H1 (cell line): ENCODE data around the gene CFHR4. TPM values are rescaled to one million over a fixed set of nuclear protein-coding genes. Genes with fewer than 3 reads are reported as not detected.
"Not testable (repeated sequence)": the region's sequence is repeated elsewhere in the genome, so short reads cannot be mapped to it uniquely, and the experiment has no call there.

Experiments used
- CTCF ChIA-PET: fragments of 300-600 bp; sonication (Branson Sonifier 250); formaldehyde crosslinking; loops from one replicate; lab custom pipeline; 2021; ENCODE audit not compliant: partially characterized antibody; lab: Charles Lee
- POLR2A ChIA-PET: fragments of 300-600 bp; sonication (Branson Sonifier 250); formaldehyde crosslinking; loops from one replicate; lab custom pipeline; 2021; ENCODE audit warnings: inconsistent platforms; ENCODE audit not compliant: partially characterized antibody; lab: Charles Lee
- DNase-seq, 2 experiments: peaks; one replicate each; pipeline versions ENCODE4 v3.0.0 to v3.0.0-alpha.2; 2010 to 2022; ENCODE audit warnings: low spot score in 2 of 2, low read depth in 1 of 2, mixed read lengths in 1 of 2
- FAIRE-seq: peaks from 2 replicates; lab custom pipeline; 2011; peaks lifted over from hg19 to GRCh38; lab: Jason Lieb, UNC
- H2AFZ ChIP-seq: 2 replicates; pipeline ENCODE4 v1.8.1; 2012; ENCODE audit warnings: low read length, inconsistent platforms
- H2AK5ac ChIP-seq: 2 replicates; pipeline ENCODE4 v1.6.1; 2013; ENCODE audit warnings: low read depth, low read length
- H2BK120ac ChIP-seq: replicated peaks from 2 replicates; pipeline ENCODE3; 2013; ENCODE audit warnings: low read depth, low read length, inconsistent platforms
- H2BK12ac ChIP-seq: 2 replicates; pipeline ENCODE4 v1.6.1; 2013; ENCODE audit warnings: low read depth, low read length
- H2BK15ac ChIP-seq: 2 replicates; pipeline ENCODE4 v1.6.1; 2013; ENCODE audit warnings: low read length
- H2BK20ac ChIP-seq: 2 replicates; pipeline ENCODE4 v1.6.1; 2013; ENCODE audit warnings: low read length
- H2BK5ac ChIP-seq: 2 replicates; pipeline ENCODE4 v1.6.1; 2013; ENCODE audit warnings: low read depth, low read length
- H3K14ac ChIP-seq: 2 replicates; pipeline ENCODE4 v1.6.1; 2013; ENCODE audit warnings: inconsistent platforms; ENCODE audit not compliant: insufficient read length
- H3K18ac ChIP-seq: 2 replicates; pipeline ENCODE4 v1.6.1; 2013; ENCODE audit warnings: low read length; ENCODE audit errors: extremely low read depth
- H3K23ac ChIP-seq: 2 replicates; pipeline ENCODE4 v1.6.1; 2013; ENCODE audit warnings: inconsistent platforms; ENCODE audit not compliant: insufficient read length
- H3K23me2 ChIP-seq: 2 replicates; pipeline ENCODE4 v1.6.1; 2013; ENCODE audit warnings: low read depth, low read length
- H3K27ac ChIP-seq: 2 replicates; pipeline ENCODE4 v1.6.1; 2011; ENCODE audit warnings: low read depth, low read length, inconsistent platforms
- H3K27me3 ChIP-seq, 4 experiments: replicated peaks in 1 of 4; 1 replicate in 1 of 4; 2 replicates in 3 of 4; pipeline versions ENCODE4 v1.6.1 to v1.8.1; 2011 to 2013; ENCODE audit warnings: low read length in 3 of 4, mild to moderate bottlenecking in 3 of 4, inconsistent platforms in 2 of 4, mixed read lengths in 2 of 4, moderate library complexity in 1 of 4; ENCODE audit not compliant: control insufficient read depth in 3 of 4, insufficient read depth in 3 of 4; ENCODE audit errors: extremely low read depth in 1 of 4
- H3K36me3 ChIP-seq, 4 experiments: 2 replicates each; pipeline versions ENCODE4 v1.6.1 to v1.8.1; 2011 to 2013; ENCODE audit warnings: mild to moderate bottlenecking in 4 of 4, low read length in 3 of 4, moderate library complexity in 2 of 4, control low read depth in 1 of 4, inconsistent platforms in 1 of 4; ENCODE audit not compliant: insufficient read depth in 4 of 4, control insufficient read depth in 2 of 4
- H3K4ac ChIP-seq: replicated peaks from 2 replicates; pipeline ENCODE3; 2013; ENCODE audit warnings: low read length, low read depth, mixed read lengths, inconsistent platforms; ENCODE audit not compliant: insufficient read length
- H3K4me1 ChIP-seq, 4 experiments: replicated peaks in 1 of 4; 1 replicate in 1 of 4; 2 replicates in 3 of 4; pipeline versions ENCODE4 v1.6.1 to v1.8.1; 2011 to 2013; ENCODE audit warnings: low read length in 3 of 4, inconsistent platforms in 2 of 4, mixed read lengths in 1 of 4; ENCODE audit not compliant: insufficient read depth in 4 of 4, control insufficient read depth in 3 of 4
- H3K4me2 ChIP-seq, 2 experiments: 2 replicates each; pipeline versions ENCODE4 v1.6.1 to v1.8.1; 2011 to 2013; ENCODE audit warnings: low read depth in 2 of 2, low read length in 2 of 2, control low read depth in 1 of 2, inconsistent platforms in 1 of 2, mild to moderate bottlenecking in 1 of 2; ENCODE audit not compliant: insufficient read depth in 1 of 2
- H3K4me3 ChIP-seq, 4 experiments: fragments of 200-600, 300-600 bp in 1 of 4; sonication (generic), shearing (Covaris generic), sonication (Bioruptor Twin) in 1 of 4; 2 replicates each; pipeline versions ENCODE4 v1.5.1 to v1.8.1; 2011 to 2016; ENCODE audit warnings: low read length in 4 of 4, low read depth in 3 of 4, control low read depth in 2 of 4, inconsistent platforms in 2 of 4, mild to moderate bottlenecking in 2 of 4, mixed read lengths in 1 of 4, moderate library complexity in 1 of 4; ENCODE audit not compliant: insufficient read depth in 2 of 4; ENCODE audit errors: extremely low read depth in 1 of 4
- H3K56ac ChIP-seq: replicated peaks from 2 replicates; pipeline ENCODE3; 2013; ENCODE audit warnings: low read depth, mild to moderate bottlenecking, mixed read lengths, low read length, inconsistent platforms; ENCODE audit not compliant: insufficient read length
- H3K79me1 ChIP-seq: 2 replicates; pipeline ENCODE4 v1.6.1; 2013; ENCODE audit warnings: low read depth, low read length, control low read depth
- H3K79me2 ChIP-seq, 2 experiments: 2 replicates each; pipeline versions ENCODE4 v1.6.1 to v1.8.1; 2012 to 2013; ENCODE audit warnings: low read length in 2 of 2, mild to moderate bottlenecking in 2 of 2, inconsistent platforms in 1 of 2; ENCODE audit not compliant: insufficient read depth in 2 of 2, control insufficient read depth in 1 of 2
- H3K9ac ChIP-seq, 4 experiments: replicated peaks in 1 of 4; 1 replicate in 1 of 4; 2 replicates in 3 of 4; pipeline versions ENCODE4 v1.6.1 to v1.8.1; 2011 to 2013; ENCODE audit warnings: low read depth in 3 of 4, low read length in 3 of 4, control low read depth in 2 of 4, mild to moderate bottlenecking in 2 of 4, moderate library complexity in 2 of 4, inconsistent platforms in 1 of 4; ENCODE audit errors: extremely low read depth in 1 of 4
- H3K9me3 ChIP-seq, 2 experiments: 2 replicates each; pipeline versions ENCODE4 v1.6.1 to v1.8.1; 2012 to 2013; ENCODE audit warnings: mild to moderate bottlenecking in 2 of 2, moderate library complexity in 2 of 2, control low read depth in 1 of 2, inconsistent platforms in 1 of 2, low read depth in 1 of 2, low read length in 1 of 2, mixed read lengths in 1 of 2; ENCODE audit not compliant: insufficient read depth in 2 of 2
- H4K20me1 ChIP-seq, 2 experiments: replicated peaks in 1 of 2; 2 replicates each; pipeline versions ENCODE3 to v1.8.1; 2011 to 2013; ENCODE audit warnings: inconsistent platforms in 2 of 2, low read length in 2 of 2, mild to moderate bottlenecking in 1 of 2; ENCODE audit not compliant: insufficient read depth in 2 of 2, control insufficient read depth in 1 of 2
- H4K5ac ChIP-seq: 2 replicates; pipeline ENCODE4 v1.6.1; 2013; ENCODE audit warnings: low read length, low read depth, mixed read lengths, inconsistent platforms; ENCODE audit not compliant: insufficient read length
- H4K8ac ChIP-seq: 2 replicates; pipeline ENCODE4 v1.8.0; 2013; ENCODE audit warnings: mild to moderate bottlenecking, moderate library complexity, low read length, inconsistent platforms; ENCODE audit not compliant: insufficient read depth; ENCODE audit errors: extremely low read depth
- H4K91ac ChIP-seq: replicated peaks from 2 replicates; pipeline ENCODE3; 2013; ENCODE audit warnings: low read length, mixed read lengths, inconsistent platforms; ENCODE audit not compliant: insufficient read length
- WGBS, 2 experiments: shearing (Covaris generic) in 1 of 2; methylation state at CpG; one replicate each; pipeline versions ENCODE4 v1.1.6 to v1.1.7; 2013 to 2015; ENCODE audit warnings: low lambda C conversion rate in 2 of 2, mixed read lengths in 2 of 2, inconsistent platforms in 1 of 2, low coverage in 1 of 2, missing lambda C conversion rate in 1 of 2; ENCODE audit not compliant: insufficient replicate concordance in 2 of 2, insufficient coverage in 1 of 2, insufficient read length in 1 of 2; ENCODE audit errors: extremely low coverage in 1 of 2, missing lambda C conversion rate in 1 of 2; 5-methylcytosine and 5-hydroxymethylcytosine counted together
- polyA plus RNA-seq, 7 experiments: library from polyadenylated mRNA; depleted of rRNA in 3 of 7; stranded (reverse) in 5 of 7; unstranded in 2 of 7; fragments of >200 nt in 5 of 7; fragments of 200-250 nt in 2 of 7; gene quantifications; 1 replicate in 5 of 7; 2 replicates in 1 of 7; 4 replicates in 1 of 7; pipeline versions ENCODE4 v1.2.1 to v1.2.3, GENCODE V29; 2011 to 2013; ENCODE audit warnings: missing spikeins in 2 of 7, mixed read lengths in 2 of 7
- total RNA-seq: library from RNA; stranded (reverse); fragmentation: NEBNext Ultra II Directional; extraction: Animal tissue kit (Norgen Biotek cat#: 25700); gene quantifications from 2 replicates; pipeline ENCODE4 v1.2.1, GENCODE V29; 2021

The CFHR4 gene
- total and polyA plus RNA-seq, 2 of the 8 experiments (the other 6 are each of a cell fraction or from before 2014, with no cell fraction given), result not detected

DNA sequence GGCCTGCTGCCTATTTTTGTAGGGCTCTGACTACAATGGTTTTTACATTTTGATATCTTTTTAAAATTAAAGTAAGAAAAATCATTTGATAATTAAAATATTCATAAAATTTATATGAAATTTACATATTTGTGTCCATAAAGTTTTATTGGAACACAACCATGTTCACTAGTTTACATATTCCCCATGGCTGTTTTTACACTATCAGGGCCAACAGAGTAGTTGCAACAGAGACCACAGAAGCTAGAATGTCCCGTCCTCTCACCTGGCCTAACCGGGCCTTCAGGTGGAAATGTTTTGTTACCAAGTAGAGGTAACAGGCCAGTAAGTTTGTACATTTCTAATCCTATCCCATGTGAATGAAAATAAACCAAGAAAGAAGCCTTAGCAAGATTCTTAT, 45.0 kb downstream of the CFHR4 start:
- DNase-seq, H3K4ac ChIP-seq, H3K9me3 ChIP-seq, H3K4me2 ChIP-seq, H4K91ac ChIP-seq, H2BK12ac ChIP-seq, H2BK120ac ChIP-seq, H3K4me3 ChIP-seq, POLR2A ChIA-PET, H4K20me1 ChIP-seq, H3K79me1 ChIP-seq, H3K79me2 ChIP-seq, H2BK15ac ChIP-seq, H2BK20ac ChIP-seq, H2BK5ac ChIP-seq, H2AFZ ChIP-seq, H3K23ac ChIP-seq, H4K8ac ChIP-seq, H3K27me3 ChIP-seq, H3K27ac ChIP-seq, H4K5ac ChIP-seq, FAIRE-seq, H3K23me2 ChIP-seq, H3K4me1 ChIP-seq, H3K9ac ChIP-seq, H3K56ac ChIP-seq, H2AK5ac ChIP-seq, H3K18ac ChIP-seq, H3K14ac ChIP-seq, H3K36me3 ChIP-seq: not testable (repeated sequence)
- 97% methylated on average over 2 of the region's 2 CpGs; no CpG with 5 or more reads in 1 of the 2 experiments for WGBS, 2 experiments
- CTCF ChIA-PET, result interaction anchor here (1.1 to 1.2 kb wide), 3 partner anchors 9 to 188 kb away, joined by 3 read pairs; no protein-coding TSS in a partner anchor
